Suprapubic skin (tissue), 4 donors: ENCODE data around the gene TBC1D8. TPM values are rescaled to one million over a fixed set of nuclear protein-coding genes. Genes with fewer than 3 reads are reported as not detected.

Experiments used
- DNase-seq, 2 donors: peaks; one replicate each; pipeline ENCODE4 v3.0.0-alpha.2; 2019; ENCODE audit warnings: low spot score in 2 of 2
- H3K27ac ChIP-seq: fragments of 200-600 bp; sonication (generic); one replicate; pipeline ENCODE4 v1.5.1; 2019
- H3K27me3 ChIP-seq: fragments of 200-600 bp; sonication (generic); one replicate; pipeline ENCODE4 v1.5.1; 2019
- H3K36me3 ChIP-seq: fragments of 200-600 bp; sonication (generic); one replicate; pipeline ENCODE4 v1.5.1; 2019
- H3K4me1 ChIP-seq: fragments of 200-600 bp; sonication (generic); one replicate; pipeline ENCODE4 v1.5.1; 2019
- H3K4me3 ChIP-seq: fragments of 200-600 bp; sonication (generic); one replicate; pipeline ENCODE4 v1.5.1; 2019; ENCODE audit warnings: mild to moderate bottlenecking
- H3K9me3 ChIP-seq: fragments of 200-600 bp; sonication (generic); one replicate; pipeline ENCODE4 v1.5.1; 2019
- CTCF ChIP-seq, 2 donors: fragments of 200-600 bp in 1 of 2; fragments of 450-650 bp in 1 of 2; sonication (generic) in 1 of 2; IDR thresholded peaks; one replicate each; pipeline ENCODE4 v1.5.1; 2016 to 2019; ENCODE audit warnings: antibody characterized with exemption in 2 of 2, mild to moderate bottlenecking in 1 of 2, moderate library complexity in 1 of 2
- EP300 ChIP-seq: sonication (generic); formaldehyde crosslinking; IDR thresholded peaks from one replicate; pipeline ENCODE4 v1.6.1; 2017; ENCODE audit warnings: antibody characterized with exemption
- POLR2A ChIP-seq, 2 donors: fragments of 450-650 bp; IDR thresholded peaks; one replicate each; pipeline ENCODE4 v1.6.1; 2017; ENCODE audit warnings: antibody characterized with exemption in 2 of 2, mild to moderate bottlenecking in 2 of 2, moderate library complexity in 2 of 2
- POLR2AphosphoS5 ChIP-seq, 3 donors: sonication (generic); formaldehyde crosslinking; IDR thresholded peaks; one replicate each; pipeline ENCODE4 v1.6.1; 2017; ENCODE audit warnings: antibody characterized with exemption in 3 of 3
- WGBS: methylation state at CpG from one replicate; pipeline ENCODE4 v1.1.5; 2018; 5-methylcytosine and 5-hydroxymethylcytosine counted together
- total RNA-seq, 4 donors: library from RNA; depleted of rRNA; stranded (reverse); fragments of >200 nt; gene quantifications; one replicate each; pipeline ENCODE4 v1.1.0, GENCODE V29; 2016

The TBC1D8 gene
- total RNA-seq, 4 donors from 2014 or later = 38.8 to 309 (median 68.3) TPM

GRCh38 chr2:100957996-100958653 lies 193.1 kb downstream of the TBC1D8 start:
- H3K27ac ChIP-seq = no peak overlapping the region
- H3K9me3 ChIP-seq = no peaks in the 10 kb centered on the region
- H3K27me3 ChIP-seq = no peaks in the 10 kb centered on the region
- WGBS = 44% methylated on average over 16 of the region's 16 CpGs
- H3K4me1 ChIP-seq = peaks cover 27% of the 10 kb centered on the region
- DNase-seq = no peak
- TF ChIP-seq EP300 (no peak), CTCF (IDR thresholded peaks at IDR 0.05) (no peak), POLR2AphosphoS5 (IDR thresholded peaks at IDR 0.05) (no peak), POLR2A (IDR thresholded peaks at IDR 0.05) (no peak)
- peaks cover 3% of the 10 kb centered on the region for H3K36me3 ChIP-seq
- no peak overlapping the region for H3K4me3 ChIP-seq

Other genes starting within 250 kb of the TBC1D8 start
- gene RPL31, start 149.1 kb downstream of the TBC1D8 start, total RNA-seq = 1,000 to 10,000 TPM; 1,149 to 1,835 (median 1,682) TPM
- gene CNOT11, start 101.5 kb upstream of the TBC1D8 start, total RNA-seq = 10 to 100 TPM; 24.9 to 32.7 (median 28.6) TPM
- gene RNF149, start 157.3 kb upstream of the TBC1D8 start, total RNA-seq = 100 to 1,000 TPM in 1 of 4 donors, 10 to 100 TPM in 3; 70.1 to 135 (median 77.7) TPM
- gene CREG2, start 236.1 kb upstream of the TBC1D8 start, total RNA-seq = 1 to 10 TPM in 1 of 4 donors, under 1 TPM in 1, not detected in 2; 0.17 to 1.3 TPM